Peyer's patch (tissue), 4 donors: ENCODE results near the gene ASB1. TPM values are rescaled to one million over a fixed set of nuclear protein-coding genes. Genes with fewer than 3 reads are reported as not detected.

Experiments used
- DNase-seq, 3 donors: peaks; one replicate each; pipeline ENCODE4 v3.0.0-alpha.2; 2017 to 2019
- H3K27ac ChIP-seq, 4 donors: fragments of 200-600 bp; sonication (generic); one replicate each; pipeline ENCODE4 v1.5.1; 2016 to 2019
- H3K27me3 ChIP-seq, 2 donors: fragments of 200-600 bp; sonication (generic); one replicate each; pipeline ENCODE4 v1.5.1; 2019
- H3K36me3 ChIP-seq, 3 donors: fragments of 200-600 bp; sonication (generic); one replicate each; pipeline ENCODE4 v1.5.1; 2016 to 2019
- H3K4me1 ChIP-seq, 4 donors: fragments of 200-600 bp; sonication (generic); one replicate each; pipeline ENCODE4 v1.5.1; 2016 to 2019
- H3K4me3 ChIP-seq, 4 donors: fragments of 200-600 bp; sonication (generic); 1 replicate in 3 of 4; 2 replicates in 1 of 4; pipeline ENCODE4 v1.5.1; 2016 to 2019; ENCODE audit warnings: mild to moderate bottlenecking in 1 of 4
- H3K9me3 ChIP-seq, 4 donors: fragments of 200-600 bp; sonication (generic); one replicate each; pipeline ENCODE4 v1.5.1; 2016 to 2019; ENCODE audit warnings: mild to moderate bottlenecking in 1 of 4
- CTCF ChIP-seq, 6 experiments: fragments of 450-650 bp in 4 of 6; fragments of 200-600 bp in 2 of 6; sonication (generic) in 1 of 6; IDR thresholded peaks; one replicate each; pipeline ENCODE4 v1.5.1; 2017 to 2019; ENCODE audit warnings: antibody characterized with exemption in 6 of 6, mild to moderate bottlenecking in 3 of 6, moderate library complexity in 1 of 6
- POLR2A ChIP-seq, 2 donors: fragments of 450-650 bp; IDR thresholded peaks; one replicate each; pipeline ENCODE4 v1.5.1; 2017; ENCODE audit warnings: antibody characterized with exemption in 2 of 2, mild to moderate bottlenecking in 2 of 2, moderate library complexity in 2 of 2
- total RNA-seq, 4 donors: library from RNA; depleted of rRNA; stranded (reverse); fragments of >200 nt; gene quantifications; one replicate each; pipeline ENCODE4 v1.1.0, GENCODE V29; 2016

Gene ASB1
- total RNA-seq, 4 donors from 2014 or later = 17.5 to 62.7 (median 24.9) TPM

GRCh38 chr2:238478216-238478615 lies 51.5 kb downstream of the ASB1 start:
- H3K4me1 ChIP-seq = no peaks in the 10 kb centered on the region
- no peaks in the 10 kb centered on the region for H3K27me3 ChIP-seq
- no peak overlapping the region for H3K4me3 ChIP-seq
- no peak for DNase-seq
- no peaks in the 10 kb centered on the region for H3K36me3 ChIP-seq
- TF ChIP-seq POLR2A (IDR thresholded peaks at IDR 0.05) (no peak), CTCF (IDR thresholded peaks at IDR 0.05) (no peak)
- H3K9me3 ChIP-seq = peaks cover 0 to 5% (median 0%) of the 10 kb centered on the region in 4 donors
- H3K27ac ChIP-seq = no peak overlapping the region

GRCh38 chr2:238479847-238480246 lies 53.1 kb downstream of the ASB1 start:
- no peaks in the 10 kb centered on the region for H3K4me1 ChIP-seq
- no peaks in the 10 kb centered on the region for H3K27me3 ChIP-seq
- DNase-seq = no peak
- no peak for TF ChIP-seq CTCF (IDR thresholded peaks at IDR 0.05)
- no peak for TF ChIP-seq POLR2A (IDR thresholded peaks at IDR 0.05)
- H3K27ac ChIP-seq = no peak overlapping the region
- H3K9me3 ChIP-seq = peaks cover 0 to 5% (median 0%) of the 10 kb centered on the region in 4 donors
- H3K4me3 ChIP-seq = no peak overlapping the region
- H3K36me3 ChIP-seq = no peaks in the 10 kb centered on the region

- no peak for DNase-seq
- no peak for TF ChIP-seq CTCF (IDR thresholded peaks at IDR 0.05)
- TF ChIP-seq POLR2A (IDR thresholded peaks at IDR 0.05) = no peak
- Histone ChIP-seq H3K4me3 (no peak overlapping the region), H3K4me1 (no peaks in the 10 kb centered on the region), H3K36me3 (no peaks in the 10 kb centered on the region), H3K27me3 (no peaks in the 10 kb centered on the region), H3K9me3 (peaks cover 0 to 5% (median 0%) of the 10 kb centered on the region in 4 donors), H3K27ac (no peak overlapping the region)
These were observed 56.3 kb downstream of the ASB1 start for GRCh38 chr2:238483021-238483420.

- peaks cover 0 to 5% (median 0%) of the 10 kb centered on the region in 4 donors for H3K9me3 ChIP-seq
- TF ChIP-seq CTCF (IDR thresholded peaks at IDR 0.05) (no peak), POLR2A (IDR thresholded peaks at IDR 0.05) (no peak)
- no peak overlapping the region for H3K4me3 ChIP-seq
- no peaks in the 10 kb centered on the region for H3K27me3 ChIP-seq
- H3K27ac ChIP-seq = no peak overlapping the region
- H3K36me3 ChIP-seq = no peaks in the 10 kb centered on the region
- DNase-seq = no peak
- no peaks in the 10 kb centered on the region for H3K4me1 ChIP-seq
These were observed 56.9 kb downstream of the ASB1 start for GRCh38 chr2:238483656-238484055.

- no peak overlapping the region for H3K4me3 ChIP-seq
- H3K27ac ChIP-seq = no peak overlapping the region
- no peaks in the 10 kb centered on the region for H3K36me3 ChIP-seq
- no peak for TF ChIP-seq POLR2A (IDR thresholded peaks at IDR 0.05)
- no peak for TF ChIP-seq CTCF (IDR thresholded peaks at IDR 0.05)
- no peak for DNase-seq
- H3K4me1 ChIP-seq = no peaks in the 10 kb centered on the region
- no peaks in the 10 kb centered on the region for H3K27me3 ChIP-seq
- no peaks in the 10 kb centered on the region for H3K9me3 ChIP-seq
These were observed 58.1 kb downstream of the ASB1 start for GRCh38 chr2:238484522-238485452.
